ENCODE results near the gene TGM3. TPM values are rescaled to one million over a fixed set of nuclear protein-coding genes. Genes with fewer than 3 reads are reported as not detected.

Gene TGM3
- total RNA-seq, 1 donor from 2014 or later: 1.4 TPM

DNA sequence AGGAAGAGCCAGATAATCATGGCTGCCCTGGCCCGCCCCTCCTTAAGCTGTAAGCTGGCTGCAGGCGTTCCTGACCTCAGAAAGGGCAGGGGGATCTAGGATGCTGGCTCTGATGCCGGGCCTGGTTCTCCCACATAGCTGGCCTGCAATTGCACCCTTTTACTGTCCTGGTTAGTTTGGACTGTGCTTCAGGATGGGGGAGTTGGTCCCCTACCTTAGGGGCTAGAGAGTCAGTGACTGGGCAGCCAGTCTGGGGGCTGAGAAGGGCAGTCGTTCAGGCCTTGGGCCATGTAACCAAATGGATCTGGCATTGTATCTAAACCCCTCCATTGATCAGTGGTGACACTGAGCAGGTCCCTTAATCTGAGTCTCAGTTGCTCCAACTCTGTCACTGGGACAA is 40.7 kb downstream of the TGM3 start:
- DNase-seq (ENCODE audit: low spot score): no peak

GRCh38 chr20:2337142-2337541 is 41.3 kb downstream of the TGM3 start:
- no peak for DNase-seq (ENCODE audit: low spot score)

GRCh38 chr20:2338411-2339066 is 42.7 kb downstream of the TGM3 start:
- no peak for DNase-seq (ENCODE audit: low spot score)

DNA sequence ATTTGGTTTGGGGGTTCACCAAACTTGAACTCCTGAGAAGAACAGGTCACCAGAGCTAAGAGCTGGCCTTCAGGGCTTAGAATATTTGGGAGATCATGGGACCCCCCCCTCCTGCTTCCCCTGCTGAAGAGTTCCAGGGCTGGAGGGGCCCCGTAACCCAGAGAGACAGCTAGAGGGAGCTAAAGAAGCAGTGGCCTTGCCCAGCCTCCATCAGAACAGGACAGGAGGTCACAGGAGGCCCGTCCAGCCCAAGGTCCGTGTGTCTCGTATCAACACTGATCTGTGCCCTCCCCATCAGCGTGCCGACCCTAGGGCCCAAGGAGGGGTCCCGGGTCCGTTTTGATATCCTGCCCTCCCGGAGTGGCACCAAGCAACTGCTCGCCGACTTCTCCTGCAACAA is 44.3 kb downstream of the TGM3 start:
- no peak for DNase-seq (ENCODE audit: low spot score)

DNA sequence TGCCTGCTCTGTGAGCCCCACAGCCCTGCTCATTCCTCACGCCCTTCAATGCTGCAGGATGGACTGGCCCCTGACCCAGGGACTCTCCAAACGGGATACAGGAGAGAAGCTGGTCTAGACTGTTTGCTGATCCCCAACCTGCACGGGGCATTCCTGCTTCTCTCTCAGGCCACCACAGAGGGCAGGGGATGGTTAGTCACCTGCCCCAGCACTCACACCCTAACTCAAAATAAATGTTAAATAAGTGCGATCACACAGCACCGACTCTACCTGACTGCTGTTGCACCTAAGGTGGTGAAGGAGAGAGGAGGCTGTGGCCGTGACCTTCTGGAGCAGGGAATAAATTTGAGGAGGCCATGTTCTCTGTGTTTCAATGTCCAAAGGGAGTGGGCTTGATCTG is 45.0 kb downstream of the TGM3 start:
- DNase-seq (ENCODE audit: low spot score): no peak

DNA sequence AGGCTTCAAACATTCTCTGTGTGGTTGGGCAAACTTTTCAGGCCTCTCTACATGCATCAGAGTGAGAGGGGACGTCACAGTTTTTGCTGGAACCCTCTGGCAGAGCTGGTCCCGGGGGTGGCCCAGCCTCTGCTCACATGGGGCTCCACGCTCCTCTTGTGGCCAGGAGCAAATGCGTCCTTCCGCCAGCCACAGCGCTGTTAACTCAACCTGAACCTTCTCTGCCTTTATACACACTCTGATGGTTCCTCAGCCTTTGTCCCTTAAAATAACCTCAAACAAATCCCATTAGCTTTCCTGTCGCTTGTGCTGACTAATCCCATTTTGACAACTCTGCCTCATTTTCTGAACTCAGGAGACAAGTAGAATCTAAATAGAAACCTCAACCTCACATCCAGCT is 45.5 kb downstream of the TGM3 start:
- DNase-seq (ENCODE audit: low spot score): no peak

GRCh38 chr20:2342243-2342642 is 46.4 kb downstream of the TGM3 start:
- peak; percentile 29 for DNase-seq (ENCODE audit: low spot score)

- DNase-seq (ENCODE audit: low spot score): no peak
Measured at GRCh38 chr20:2346188-2346587, 50.4 kb downstream of the TGM3 start.

DNA sequence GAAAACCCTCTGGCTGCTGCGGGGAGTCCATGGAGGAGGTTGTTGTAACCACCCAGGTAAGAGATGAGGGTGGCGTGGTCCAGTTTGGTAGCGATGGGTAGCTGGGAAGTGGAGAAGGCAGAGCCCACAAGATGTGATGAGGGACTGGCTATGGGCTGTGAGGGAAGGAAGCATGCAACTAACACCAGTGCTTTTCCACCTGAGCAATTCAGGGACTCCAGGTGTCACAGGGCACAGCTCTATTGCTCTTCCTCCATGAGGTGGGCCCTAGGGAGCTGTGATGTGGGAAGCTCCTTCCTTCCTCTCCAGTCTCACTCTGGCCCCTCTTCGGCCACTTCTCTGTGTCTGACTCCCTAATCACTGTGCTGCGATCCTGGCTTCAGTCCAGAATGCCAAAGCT is 52.5 kb downstream of the TGM3 start:
- no peak for DNase-seq (ENCODE audit: low spot score)

- no peak for DNase-seq (ENCODE audit: low spot score)
Measured at GRCh38 chr20:2349801-2350200, 54.0 kb downstream of the TGM3 start.

GRCh38 chr20:2350606-2351005 is 54.8 kb downstream of the TGM3 start:
- DNase-seq (ENCODE audit: low spot score): no peak

DNA sequence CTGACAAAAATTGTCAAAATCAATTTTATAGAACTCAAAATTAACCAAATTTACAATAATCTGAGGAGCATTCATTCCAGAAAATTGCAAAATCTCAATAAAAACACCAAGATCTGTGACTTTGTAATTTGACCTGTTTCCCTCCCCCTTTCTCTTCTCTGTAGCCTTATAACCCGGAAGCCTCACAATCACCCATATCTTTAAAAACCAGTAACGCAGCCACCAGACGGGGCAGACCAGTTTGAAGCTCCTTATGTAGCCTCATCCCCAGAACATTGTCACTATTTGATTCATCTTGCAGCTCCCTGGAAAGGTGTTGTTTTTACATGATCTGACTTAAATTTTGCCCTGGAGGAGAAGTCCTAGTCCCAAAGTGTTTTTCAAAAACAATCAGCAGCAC is 57.4 kb downstream of the TGM3 start:
- DNase-seq (ENCODE audit: low spot score): no peak

DNA sequence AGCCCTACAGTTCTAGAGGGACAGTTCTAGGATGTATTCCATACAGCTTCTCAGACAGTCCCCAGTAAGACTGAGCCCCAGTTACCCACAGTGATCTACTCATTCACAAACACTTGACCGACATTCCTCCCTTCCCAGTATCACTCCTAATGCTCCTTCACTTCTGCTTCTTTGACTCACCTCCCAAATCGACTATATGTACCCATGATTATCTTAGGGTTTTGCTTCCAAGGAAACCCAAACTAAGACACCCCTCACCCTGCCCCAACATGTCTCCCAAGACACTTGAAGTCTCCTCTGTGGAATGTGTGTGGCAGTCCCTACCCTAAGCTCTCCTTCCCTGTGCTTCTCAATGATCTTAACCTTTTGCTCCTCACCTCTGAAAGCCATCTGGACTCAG is 61.3 kb downstream of the TGM3 start:
- DNase-seq (ENCODE audit: low spot score): no peak

- no peak for DNase-seq (ENCODE audit: low spot score)
Measured at GRCh38 chr20:2358006-2358405, 62.2 kb downstream of the TGM3 start.

GRCh38 chr20:2361035-2361593 is 65.3 kb downstream of the TGM3 start:
- no peak for DNase-seq (ENCODE audit: low spot score)

- DNase-seq (ENCODE audit: low spot score): no peak
Measured at GRCh38 chr20:2363187-2363586, 67.4 kb downstream of the TGM3 start.

- DNase-seq (ENCODE audit: low spot score): no peak
Measured at GRCh38 chr20:2363587-2363986, 67.8 kb downstream of the TGM3 start.

DNA sequence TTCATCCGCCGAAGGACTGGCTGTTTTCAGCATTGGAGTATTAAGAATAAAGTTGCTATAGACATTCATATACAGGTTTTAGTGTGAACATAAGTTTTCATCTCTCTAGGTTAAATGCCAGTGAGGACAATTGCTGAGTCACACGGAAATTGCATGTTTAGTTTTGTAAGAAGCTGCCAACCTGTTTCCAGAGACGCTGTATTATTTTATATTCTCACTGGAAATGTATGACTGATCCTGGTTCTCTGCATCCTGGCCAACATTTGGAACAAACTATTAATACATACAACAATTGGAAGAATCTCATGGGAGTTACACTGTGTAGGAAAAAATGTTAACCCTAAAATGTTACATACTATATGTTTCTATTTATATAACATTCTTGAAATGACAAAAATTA is 68.2 kb downstream of the TGM3 start:
- DNase-seq (ENCODE audit: low spot score): no peak

- no peak for DNase-seq (ENCODE audit: low spot score)
Measured at GRCh38 chr20:2365091-2365490, 69.3 kb downstream of the TGM3 start.

DNA sequence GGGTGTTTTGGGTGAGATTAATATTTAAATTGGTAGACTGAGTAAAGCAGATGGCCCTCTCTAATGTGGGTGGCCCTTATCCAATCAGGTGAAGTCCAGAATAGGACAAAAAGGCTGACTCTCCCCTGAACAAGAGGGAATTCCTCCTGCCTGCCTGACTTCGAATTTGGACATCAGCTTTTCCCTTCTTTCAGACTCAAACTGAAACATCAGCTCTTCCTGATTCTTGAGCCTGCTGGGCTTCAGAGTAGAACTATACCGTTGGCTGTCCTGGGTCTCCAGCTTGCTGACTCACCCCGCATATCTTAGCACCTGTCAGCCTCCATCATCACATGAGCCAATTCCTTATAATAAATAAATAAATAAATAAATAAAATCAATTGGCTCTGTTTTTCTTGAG is 69.9 kb downstream of the TGM3 start:
- no peak for DNase-seq (ENCODE audit: low spot score)

- no peak for DNase-seq (ENCODE audit: low spot score)
Measured at GRCh38 chr20:2368621-2369020, 72.8 kb downstream of the TGM3 start.

DNA sequence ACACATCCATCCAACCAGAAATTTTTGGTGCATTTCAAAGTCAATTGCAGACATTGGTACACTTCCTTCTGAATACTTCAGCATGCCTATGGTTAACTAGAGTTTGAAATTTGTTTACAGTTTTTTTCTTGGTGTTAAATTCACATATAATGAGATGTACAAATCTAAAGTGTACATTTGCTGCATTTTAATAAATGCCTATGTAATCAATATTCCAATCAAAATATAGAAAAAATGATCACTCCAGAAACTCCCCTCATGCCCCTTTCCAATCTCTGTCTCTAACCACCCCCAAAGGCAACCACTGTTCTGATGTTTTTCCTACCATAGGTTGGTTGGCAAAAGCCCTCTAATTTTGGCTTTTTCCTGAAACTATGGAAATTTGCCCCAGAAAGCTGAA is 77.3 kb downstream of the TGM3 start:
- no peak for DNase-seq (ENCODE audit: low spot score)

DNA sequence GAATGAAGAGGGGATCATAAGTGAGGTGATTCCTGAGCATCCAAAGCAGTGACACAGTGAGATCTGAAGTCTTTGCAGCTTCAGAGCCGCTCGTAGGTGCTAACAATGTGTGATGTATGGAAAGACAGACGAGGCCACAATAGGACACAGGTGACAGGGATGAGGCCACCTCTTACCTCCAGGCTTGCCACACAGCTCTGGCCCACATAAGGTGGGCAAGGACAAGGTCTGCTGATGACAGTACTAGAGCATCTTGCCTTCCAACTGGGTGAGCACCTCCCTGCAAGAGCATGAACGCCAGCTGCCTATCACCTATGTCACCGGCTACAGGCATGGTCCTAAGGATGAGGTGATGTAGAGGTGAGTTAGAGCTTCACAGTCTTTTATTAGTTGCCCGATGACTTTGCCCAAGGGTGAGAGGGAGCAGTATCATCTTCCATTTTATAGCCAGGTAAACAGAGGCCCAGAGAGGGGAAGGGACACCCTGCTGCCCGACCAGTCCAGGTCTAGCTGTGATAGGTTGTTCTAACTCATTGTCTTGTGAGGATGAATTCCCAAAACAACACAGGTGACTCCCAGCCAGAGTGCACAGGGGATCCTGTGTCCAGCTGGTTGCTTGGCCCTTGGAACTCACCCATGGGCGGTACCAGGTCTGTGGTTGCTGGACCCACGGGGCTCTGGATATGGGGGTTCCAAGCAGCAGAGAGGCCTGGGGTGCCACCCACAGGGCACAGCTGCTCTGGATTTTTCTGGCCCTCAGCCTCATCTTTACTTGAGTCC is 78.7 kb downstream of the TGM3 start:
- no peak for DNase-seq (ENCODE audit: low spot score)
